Measurements from ENCODE around the gene CEP290.

GRCh38 chr12:88144546-88145468, 2.9 kb upstream of the CEP290 start:
- TF ChIP-seq CTCF (IDR thresholded peaks at IDR 0.05) (no peak), POLR2A (IDR thresholded peaks at IDR 0.05) (no peak)

Measured in thyroid gland (tissue), 4 donors.